GM21717 (cell line): ENCODE data around the gene IGF2R.

Experiments used
- ATAC-seq: cut with Tn5 transposase; IDR thresholded peaks from one replicate; pipeline ENCODE4 v1.9.1; 2021; ENCODE audit warnings: mild to moderate bottlenecking, moderate library complexity; ENCODE audit not compliant: unreplicated experiment

The IGF2R gene

DNA sequence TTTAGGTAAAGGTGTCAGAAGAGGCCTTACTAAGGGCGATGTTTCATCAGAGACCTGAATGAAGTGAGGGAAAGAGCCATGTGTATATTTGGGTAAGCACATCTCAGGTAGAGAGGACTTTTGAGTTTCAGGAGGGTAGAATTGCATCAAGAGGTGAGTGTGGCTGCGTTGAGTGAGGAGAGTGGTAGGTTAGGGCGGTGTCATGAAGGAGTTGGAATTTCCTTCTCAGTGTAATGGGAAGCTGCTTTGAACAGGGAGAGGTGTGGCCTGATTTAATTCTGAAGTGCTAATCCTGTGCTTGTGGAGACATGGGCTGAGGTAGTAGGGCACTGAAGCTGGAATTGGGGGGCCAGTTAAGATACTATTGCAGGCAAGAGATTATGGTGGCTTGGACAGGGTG is 53.9 kb downstream of the IGF2R start:
- ATAC-seq: no peak

DNA sequence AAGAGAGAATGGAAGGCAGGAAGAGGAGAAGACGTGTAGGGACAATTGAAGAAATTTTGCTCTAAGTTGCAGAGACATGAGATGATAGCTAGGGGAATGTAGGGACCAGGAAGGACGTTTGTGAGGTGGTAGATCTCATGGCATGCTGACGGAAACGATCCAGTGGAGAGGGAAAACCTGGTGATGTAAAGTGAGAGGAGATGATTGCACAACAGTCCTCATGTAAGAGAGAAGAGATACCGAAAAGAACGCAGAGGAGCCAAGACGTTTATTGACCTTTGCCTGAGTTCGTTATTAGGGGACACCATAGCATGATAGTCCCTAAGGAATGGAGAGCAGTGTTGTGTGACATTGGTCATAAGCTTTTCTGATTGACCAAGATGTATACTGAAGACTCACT is 55.3 kb downstream of the IGF2R start:
- no peak for ATAC-seq

DNA sequence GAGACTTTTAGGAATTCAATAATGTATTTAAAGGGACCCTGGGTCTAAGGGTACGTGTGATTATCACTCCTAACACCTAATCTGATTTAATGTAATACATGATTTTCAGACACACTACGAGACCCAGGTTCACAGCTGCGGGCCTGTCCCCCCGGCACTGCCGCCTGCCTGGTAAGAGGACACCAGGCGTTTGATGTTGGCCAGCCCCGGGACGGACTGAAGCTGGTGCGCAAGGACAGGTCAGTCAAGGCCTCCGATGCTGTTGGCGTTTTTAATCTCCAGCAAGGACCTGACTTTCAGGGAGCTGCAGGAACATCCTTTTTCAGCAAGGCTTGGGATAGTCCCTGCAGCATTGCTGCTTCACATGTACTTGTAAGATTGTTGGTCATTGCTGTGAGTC is 58.2 kb downstream of the IGF2R start:
- no peak for ATAC-seq

DNA sequence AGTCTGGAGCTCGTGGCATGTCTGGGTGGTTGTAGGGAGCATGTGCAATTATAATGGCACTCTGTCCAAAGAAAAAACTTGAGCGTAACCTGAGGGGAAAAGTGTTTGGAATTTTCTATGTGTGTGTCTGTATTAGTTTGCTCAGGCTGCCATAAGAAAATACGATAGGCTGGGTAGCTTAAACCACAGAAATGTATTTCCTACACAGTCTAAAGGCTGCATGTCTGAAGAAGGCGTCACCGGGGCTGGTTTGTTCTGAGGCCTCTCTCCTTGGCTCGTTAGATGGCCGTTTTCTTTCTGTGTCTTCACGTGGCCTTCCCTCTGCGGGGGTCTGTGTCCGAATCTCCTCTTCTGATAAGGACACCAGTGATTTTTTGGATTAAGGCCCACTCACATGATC is 59.0 kb downstream of the IGF2R start:
- ATAC-seq: no peak

DNA sequence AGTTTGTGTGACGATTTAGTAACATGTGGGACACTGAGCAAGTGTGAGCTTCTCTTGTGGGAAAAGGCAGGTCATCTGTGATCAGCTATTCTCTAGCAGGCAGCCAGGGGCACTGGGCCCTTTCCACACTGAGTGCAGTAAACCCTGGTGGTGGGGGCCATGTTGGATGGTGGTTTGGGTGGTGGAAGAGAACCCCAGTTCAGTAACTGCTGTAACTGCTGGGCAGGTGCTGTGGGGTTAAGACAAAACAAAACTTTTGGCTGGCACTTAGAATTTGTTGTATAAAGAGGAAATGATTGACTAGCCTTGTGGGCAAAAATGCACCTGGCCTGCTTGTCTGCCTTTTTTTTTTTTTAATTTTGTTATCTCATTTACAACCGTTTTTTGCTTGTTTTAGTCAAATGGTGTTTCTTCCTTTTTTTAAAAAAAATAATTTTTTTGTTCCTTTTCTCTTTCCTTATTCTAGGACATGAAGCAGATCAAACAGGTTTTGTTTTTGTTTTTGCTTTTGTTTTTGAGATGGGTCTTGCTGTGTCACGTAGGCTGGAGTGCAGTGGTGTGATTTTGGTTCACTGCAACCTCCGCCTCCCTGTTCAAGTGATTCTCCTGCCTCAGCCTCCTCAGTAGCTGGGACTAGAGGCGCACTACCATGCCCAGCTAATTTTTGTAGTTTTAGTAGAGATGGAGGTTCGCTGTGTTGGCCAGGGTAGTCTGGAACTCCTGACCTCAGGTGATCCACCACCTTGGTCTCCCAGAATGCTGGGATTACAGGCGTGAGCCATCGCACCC is 59.8 kb downstream of the IGF2R start:
- ATAC-seq: no peak

DNA sequence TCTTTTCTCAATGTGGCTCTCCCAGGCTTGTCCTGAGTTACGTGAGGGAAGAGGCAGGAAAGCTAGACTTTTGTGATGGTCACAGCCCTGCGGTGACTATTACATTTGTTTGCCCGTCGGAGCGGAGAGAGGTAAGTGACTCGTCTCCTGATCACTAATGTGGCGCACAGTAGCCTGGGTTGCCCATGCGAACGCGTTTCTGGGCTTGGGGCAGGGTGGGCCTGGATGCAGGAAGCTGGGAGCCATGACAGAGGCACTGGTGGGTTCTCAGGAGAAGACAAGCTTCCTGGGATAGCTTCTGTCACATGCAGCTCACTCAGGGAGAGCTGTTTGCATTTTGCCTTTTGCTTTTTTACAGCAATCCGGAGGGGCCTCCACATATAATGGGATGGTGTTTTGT is 60.6 kb downstream of the IGF2R start:
- ATAC-seq: no peak

DNA sequence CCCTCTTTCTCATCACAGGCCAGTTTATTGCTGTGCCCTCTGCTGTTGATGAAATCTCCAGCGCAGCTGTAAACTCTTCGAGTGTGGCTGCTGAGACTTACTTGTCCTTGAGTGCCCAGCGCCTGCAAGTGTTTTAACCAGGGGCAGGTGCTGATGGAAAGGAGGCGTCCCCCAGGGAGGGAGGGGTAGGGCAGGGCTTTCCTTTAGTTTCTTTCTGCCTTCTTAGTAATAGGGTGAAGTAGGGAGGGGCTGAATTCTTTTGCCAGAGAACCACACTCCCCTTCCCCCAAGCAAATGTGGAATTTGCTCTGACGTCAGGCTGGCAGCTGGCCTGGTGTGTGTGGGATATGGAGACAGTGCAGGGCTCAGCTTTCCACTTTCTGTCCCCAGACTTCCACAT is 61.2 kb downstream of the IGF2R start:
- ATAC-seq: no peak

DNA sequence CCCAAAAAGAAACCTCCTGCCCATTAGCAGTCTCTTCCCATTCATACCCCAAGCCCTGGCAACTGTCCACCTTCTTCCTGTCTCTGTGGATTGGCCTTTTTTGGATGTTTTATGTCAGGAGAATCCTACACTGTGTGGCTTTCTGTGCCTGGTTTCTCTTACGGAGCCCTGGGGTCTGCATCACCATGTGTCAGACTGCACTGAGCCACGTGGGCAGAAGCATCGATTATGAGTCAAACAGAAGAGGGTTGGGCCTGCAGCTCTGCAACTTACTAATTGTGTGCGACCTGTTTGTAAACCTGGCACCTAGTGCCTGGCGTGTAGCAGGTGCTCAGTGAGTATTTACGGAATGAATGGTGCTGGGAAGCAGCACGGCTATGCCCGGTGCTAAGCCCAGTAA is 62.6 kb downstream of the IGF2R start:
- no peak for ATAC-seq

DNA sequence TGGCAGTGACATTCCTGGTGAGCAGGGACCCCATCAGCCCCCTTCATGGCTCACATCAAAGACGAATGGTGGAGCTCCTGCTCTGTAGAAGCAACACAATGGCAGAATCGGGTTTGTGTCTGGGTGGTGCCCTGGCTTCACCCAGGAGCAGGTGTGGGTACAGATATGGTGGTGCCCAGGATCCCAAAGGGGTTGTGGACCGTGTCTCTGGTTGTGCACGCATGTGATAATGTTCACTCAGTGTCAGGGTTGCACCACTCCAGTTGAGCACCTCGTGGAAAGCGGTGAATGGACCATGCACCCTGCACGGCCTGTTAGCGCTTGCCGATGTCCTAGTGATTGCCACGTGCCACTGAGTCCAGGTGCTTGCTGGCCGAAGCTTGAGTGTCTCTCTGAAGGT is 63.0 kb downstream of the IGF2R start:
- no peak for ATAC-seq

DNA sequence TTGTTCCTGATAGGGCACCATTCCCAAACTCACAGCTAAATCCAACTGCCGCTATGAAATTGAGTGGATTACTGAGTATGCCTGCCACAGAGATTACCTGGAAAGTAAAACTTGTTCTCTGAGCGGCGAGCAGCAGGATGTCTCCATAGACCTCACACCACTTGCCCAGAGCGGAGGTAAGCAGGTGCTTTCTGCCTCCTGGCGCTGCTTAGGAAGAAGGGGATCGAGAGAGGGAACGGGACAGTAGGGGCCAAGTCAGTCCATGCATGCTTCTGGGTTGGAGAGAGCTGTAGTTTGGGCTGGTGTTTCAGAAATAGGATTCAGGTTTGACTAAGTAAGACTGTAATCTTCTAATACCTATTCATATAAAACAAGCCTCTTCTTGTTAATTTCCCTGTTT is 63.7 kb downstream of the IGF2R start:
- ATAC-seq: no peak

DNA sequence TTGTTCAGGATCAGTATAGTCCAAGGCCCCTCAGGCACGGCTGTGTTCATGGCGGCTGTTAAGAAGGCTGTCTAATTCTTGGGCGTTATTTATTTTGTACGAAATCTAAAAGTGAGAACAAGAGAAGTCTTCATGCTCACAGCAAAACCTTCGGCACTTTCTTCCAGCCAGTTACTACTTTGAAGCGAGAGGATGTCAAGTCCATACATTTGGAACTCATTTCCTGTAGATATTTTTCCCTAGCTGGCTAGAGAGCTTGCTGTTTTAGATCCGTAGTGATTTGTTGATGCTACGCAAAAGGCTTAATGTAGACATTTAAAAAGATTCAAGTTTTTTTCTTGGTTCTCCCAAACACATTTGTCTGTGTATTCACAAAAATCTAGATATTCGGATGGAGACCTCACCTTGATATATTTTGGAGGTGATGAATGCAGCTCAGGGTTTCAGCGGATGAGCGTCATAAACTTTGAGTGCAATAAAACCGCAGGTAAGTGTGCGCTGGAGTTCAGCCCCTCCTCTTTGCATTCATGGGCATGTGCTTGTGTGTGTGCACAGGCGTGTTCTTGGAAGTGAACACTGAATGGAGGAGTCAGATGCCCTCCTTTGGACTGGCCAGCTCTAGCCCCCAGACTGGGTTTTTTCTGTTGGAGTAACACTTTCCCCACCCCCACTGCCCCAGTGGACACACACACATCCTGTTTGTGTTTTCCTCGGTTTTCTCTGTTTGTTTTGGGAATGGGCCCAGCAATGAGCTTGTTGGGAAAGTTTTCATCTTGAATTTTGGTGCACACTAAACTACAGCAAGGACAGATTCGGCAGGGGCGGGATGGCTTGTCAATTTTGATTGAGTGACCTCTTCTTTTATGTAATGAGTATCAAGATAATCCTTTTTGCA is 65.4 kb downstream of the IGF2R start:
- ATAC-seq: no peak

DNA sequence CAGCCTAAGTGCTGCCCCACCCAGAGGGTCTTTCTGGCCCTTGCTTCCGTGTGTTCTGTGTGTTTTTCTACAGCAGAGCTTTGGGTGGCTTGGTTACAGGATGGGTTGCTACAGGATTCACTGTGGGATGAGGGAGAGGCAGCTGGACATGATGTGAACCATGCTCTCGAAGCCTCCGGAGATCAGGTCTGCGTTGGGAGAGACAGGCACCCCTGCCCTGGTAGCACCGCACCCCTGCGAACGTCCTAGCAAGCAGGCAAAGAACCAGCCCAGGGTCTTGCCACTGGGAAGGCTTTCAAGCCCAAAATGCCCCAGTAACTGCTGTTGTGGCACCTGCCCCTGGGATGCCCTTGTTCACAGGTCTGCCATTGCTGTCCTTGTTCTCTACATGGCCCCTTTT is 66.4 kb downstream of the IGF2R start:
- ATAC-seq: no peak

DNA sequence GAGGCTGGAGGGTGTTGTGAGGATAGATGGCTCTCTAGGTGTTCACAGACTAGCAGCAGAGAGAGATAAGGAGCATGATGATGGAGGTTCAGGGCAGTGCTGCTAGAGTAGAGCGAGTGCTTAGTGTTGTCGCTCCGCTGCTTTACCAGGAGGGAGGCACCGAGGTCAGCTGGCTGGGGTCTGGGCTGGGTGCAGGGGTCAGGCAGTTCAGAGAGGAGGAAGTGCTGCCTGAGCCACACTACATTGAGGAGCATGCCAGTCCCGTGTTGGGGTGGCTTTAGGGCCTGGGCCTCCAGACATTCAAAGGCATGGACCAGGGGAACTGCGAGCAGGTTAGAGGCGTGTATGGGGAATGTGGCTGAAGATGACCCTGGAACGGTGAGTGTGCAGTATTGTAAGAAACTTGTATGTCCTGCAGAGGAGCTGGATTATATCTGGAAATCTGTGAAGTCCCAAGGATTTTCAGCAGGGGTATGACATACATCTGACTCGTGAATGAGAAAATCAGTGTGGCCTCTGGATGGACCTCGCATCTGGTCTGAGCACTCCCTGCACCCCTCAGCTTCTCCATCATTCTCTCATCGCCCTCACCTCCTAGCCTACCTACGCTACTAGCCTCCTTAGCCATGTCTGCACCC is 66.9 kb downstream of the IGF2R start:
- ATAC-seq: no peak

DNA sequence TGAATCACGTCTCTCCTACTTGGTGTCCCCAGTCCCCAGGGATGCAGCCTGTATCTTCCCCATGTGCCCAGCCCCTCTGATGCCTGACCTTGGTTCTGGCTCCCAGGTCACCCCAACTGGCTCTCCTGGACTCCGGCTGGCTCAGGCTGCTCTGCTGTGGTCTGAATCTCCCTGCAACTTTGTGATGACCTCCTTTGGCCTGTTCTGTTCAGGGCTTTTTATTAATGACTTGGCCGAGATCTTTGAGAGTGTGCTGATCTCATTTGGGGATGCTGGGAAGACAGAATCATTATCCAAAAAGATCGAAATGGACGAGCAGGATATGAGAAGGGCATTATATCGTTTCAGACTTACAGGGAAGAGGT is 67.4 kb downstream of the IGF2R start:
- no peak for ATAC-seq

DNA sequence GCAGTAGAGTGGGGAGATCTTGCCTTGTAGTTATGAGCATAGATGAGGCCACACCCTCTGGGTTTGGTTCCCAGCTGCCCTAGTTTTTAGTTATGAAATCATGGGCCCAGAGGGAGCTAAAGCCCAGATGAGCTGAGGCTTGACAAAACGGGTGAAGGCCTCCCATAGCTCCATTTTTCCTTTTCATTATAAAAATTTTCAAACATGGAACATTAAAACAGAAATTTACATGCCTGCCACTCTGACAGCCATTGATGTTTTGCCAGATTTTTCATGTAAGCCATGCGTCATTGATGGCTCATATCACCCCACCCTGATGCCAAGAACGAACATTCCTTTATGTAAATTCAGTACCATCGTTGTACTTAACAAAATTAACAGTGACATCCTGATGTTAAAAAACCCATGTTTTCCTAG is 67.9 kb downstream of the IGF2R start:
- no peak for ATAC-seq

DNA sequence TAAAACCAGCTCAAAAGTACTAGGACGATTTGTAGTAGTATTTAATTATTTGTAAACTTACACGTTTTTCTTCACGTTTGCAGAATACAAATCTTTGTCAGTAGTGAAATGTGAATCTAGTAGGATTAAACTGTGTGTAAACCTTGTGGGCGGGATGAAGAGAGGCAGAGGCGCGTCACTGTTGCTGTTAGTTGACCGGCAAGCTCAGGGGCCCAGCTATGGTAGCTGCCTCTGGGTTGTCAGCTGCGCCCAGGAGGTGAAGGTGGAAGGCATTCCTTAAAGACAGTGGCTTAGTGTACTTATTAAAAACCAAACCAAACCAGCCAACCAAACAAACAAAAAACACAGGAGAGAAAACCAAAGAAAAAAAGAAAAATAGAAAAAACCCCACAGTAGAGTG is 69.6 kb downstream of the IGF2R start:
- ATAC-seq: no peak

DNA sequence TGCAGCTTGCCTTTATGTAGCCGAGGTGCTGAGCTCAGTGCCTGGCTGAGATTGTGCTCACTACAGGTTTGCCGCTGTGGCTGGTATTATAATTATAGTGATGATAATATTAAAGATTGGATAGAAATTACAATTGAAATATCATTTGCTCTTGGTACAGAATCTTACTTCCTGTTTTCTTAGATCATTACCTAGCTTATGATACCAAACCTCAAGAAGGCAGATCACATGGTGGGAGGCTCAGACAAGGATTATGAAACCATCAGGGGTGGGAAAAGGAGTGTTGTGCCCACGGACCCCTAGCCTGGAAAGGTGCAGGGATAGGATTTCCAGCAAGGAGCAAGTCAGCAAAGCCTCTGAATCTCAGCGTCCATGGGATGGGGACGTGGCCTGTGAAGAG is 70.6 kb downstream of the IGF2R start:
- ATAC-seq: no peak

DNA sequence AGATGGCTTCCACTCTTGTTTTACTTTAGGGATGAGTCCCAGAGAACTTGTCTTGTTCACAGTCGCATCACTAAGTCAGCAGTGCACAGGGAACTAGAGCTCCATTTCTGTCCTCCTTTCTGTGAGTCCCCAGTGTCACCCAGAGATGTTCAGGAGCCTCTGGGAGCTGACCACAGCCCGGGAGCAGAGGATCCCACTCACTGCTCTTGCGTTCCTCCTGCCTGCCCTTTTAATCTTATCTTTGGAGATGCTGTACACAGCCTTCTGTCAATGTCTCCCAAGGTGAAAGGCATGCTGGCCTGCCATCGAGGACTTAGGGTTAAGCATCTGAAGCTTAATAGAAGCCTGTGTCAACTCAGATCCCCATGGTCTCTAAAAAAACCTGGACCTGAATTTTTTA is 71.2 kb downstream of the IGF2R start:
- no peak for ATAC-seq

DNA sequence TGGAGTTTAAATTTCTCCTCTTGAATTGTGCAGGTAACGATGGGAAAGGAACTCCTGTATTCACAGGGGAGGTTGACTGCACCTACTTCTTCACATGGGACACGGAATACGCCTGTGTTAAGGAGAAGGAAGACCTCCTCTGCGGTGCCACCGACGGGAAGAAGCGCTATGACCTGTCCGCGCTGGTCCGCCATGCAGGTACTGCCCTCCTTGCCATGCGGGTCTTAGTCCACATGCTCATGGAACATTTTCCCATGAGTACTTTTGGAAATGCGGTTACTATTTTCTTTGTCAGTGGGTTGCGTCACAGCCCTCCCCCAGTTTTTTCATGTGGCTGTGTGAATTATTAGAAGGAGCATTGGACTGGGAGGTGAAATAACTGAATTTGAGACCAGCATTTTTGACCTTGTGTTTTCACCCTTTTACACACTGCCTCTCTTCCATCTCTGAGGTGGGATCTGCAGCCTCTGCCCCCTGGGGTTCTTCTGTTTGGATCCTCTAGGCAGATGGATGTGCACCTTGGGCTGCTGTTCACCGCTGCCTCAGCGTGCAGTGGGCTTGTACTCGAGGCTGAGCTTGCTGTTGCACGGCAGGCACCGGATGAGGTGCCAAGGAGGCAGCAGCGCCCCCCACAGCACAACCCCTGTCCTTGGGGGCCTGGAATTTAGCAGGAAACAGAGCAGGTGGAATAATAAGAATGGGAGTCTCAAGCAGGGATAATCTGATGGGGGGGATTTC is 71.8 kb downstream of the IGF2R start:
- no peak for ATAC-seq

DNA sequence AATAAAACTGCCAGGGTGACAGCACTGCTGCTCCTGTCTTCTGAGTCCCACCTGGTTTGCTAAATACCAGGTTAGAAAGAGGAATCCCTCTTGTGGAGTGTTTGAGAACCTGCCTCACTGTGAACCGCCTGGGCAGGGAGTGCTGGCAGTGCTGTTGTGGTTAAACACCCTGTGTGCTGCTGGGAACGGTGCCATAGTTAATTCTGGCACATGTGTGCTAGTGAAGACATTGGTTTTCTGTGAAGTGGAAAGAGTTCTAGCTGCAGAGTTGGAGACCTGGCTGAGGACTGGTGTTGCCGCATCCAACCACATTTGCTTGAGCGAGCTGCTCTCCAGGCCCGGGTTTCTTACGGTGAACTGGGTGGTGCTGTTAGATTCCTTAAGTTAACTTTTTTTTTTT is 72.7 kb downstream of the IGF2R start:
- ATAC-seq: no peak
